ENCODE data around the gene ZNF710. TPM values are rescaled to one million over a fixed set of nuclear protein-coding genes. Genes with fewer than 3 reads are reported as not detected.

The ZNF710 gene
- total and polyA plus RNA-seq, 2 donors (not counting 3 experiments of a cell fraction or from before 2014, with no cell fraction given): 8.9 to 32.4 TPM

- no peak overlapping the region for H3K27ac ChIP-seq (ENCODE audit: insufficient read depth, low read depth, low read length)
- H3K4me3 ChIP-seq (replicated peaks in 1 of 3; ENCODE audit: insufficient read depth in 1 of 3, low read depth in 1 of 3, low read length in 3 of 3): no peak overlapping the region
- no peak overlapping the region for H3K9ac ChIP-seq (replicated peaks; ENCODE audit: extremely low read depth, insufficient read depth, low read length)
- H3K4me2 ChIP-seq (ENCODE audit: insufficient read depth, low read length): no peak overlapping the region
- dilution Hi-C loops (cut with MboI; ENCODE audit: extremely low pct_ligation_motif_present, low sequenced_read_pairs): no loop called here
- CTCF ChIA-PET: interaction anchor here (1.2 to 1.4 kb wide), 3 partner anchors 9 to 205 kb away, joined by 3 read pairs; no protein-coding TSS in a partner anchor
- H4K20me1 ChIP-seq (replicated peaks; ENCODE audit: control insufficient read depth, extremely low read depth, insufficient read depth, low read length): no peaks in the 10 kb centered on the region
- DNase-seq (ENCODE audit: low read depth, low spot score) (no peak), FAIRE-seq (no peak)
- no peak overlapping the region for H2AFZ ChIP-seq (ENCODE audit: low read depth, low read length)
- H3K9me3 ChIP-seq (replicated peaks; ENCODE audit: control insufficient read depth, insufficient read depth, low read length): no peaks in the 10 kb centered on the region
- peaks cover 0 to 33% of the 10 kb centered on the region in 2 experiments for H3K36me3 ChIP-seq (ENCODE audit: control insufficient read depth in 2 of 2, extremely low read depth in 1 of 2, insufficient read depth in 2 of 2, low read length in 2 of 2)
- no peaks in the 10 kb centered on the region for H3K27me3 ChIP-seq (ENCODE audit: control insufficient read depth in 2 of 2, insufficient read depth in 2 of 2, low read length in 2 of 2)
- no peaks in the 10 kb centered on the region for H3K4me1 ChIP-seq (ENCODE audit: control insufficient read depth, extremely low read depth, insufficient read depth, low read length)
- no TSS peak for BruUV-seq (replicated peaks)
- H3K9me1 ChIP-seq (replicated peaks; ENCODE audit: control insufficient read depth, extremely low read depth, insufficient read depth, low read length): no peaks in the 10 kb centered on the region
- POLR2A ChIA-PET: no interaction called here
- intact Hi-C loops (cut with micrococcal nuclease): no loop called here
- TF ChIP-seq JUN (IDR thresholded peaks at IDR 0.05; ENCODE audit: borderline replicate concordance, insufficient read depth, insufficient read length, low read depth): no peak
- no peak for TF ChIP-seq EZH2 (IDR thresholded peaks at IDR 0.05; ENCODE audit: borderline replicate concordance, low read depth, low read length, severe bottlenecking)
- no peak for TF ChIP-seq POLR2AphosphoS5 (IDR thresholded peaks at IDR 0.05; ENCODE audit: insufficient read depth, low read depth, low read length)
- TF ChIP-seq CTCF (IDR thresholded peaks at IDR 0.05; ENCODE audit: extremely low read depth in 1 of 2, insufficient read depth in 1 of 2, low read depth in 1 of 2, low read length in 2 of 2): no peak
- TF ChIP-seq MYC (IDR thresholded peaks at IDR 0.05; ENCODE audit: low read depth, low read length): no peak
- TF ChIP-seq POLR2A (IDR thresholded peaks at IDR 0.05; ENCODE audit: low read depth, low read length): no peak
- TF ChIP-seq FOS (IDR thresholded peaks at IDR 0.05; ENCODE audit: borderline replicate concordance, insufficient read depth, low read length): no peak
- TF ChIP-seq MAX (IDR thresholded peaks at IDR 0.05; ENCODE audit: insufficient read depth, insufficient read length): no peak
- H3K79me2 ChIP-seq (ENCODE audit: control insufficient read depth, insufficient read depth, low read length): no peaks in the 10 kb centered on the region
Measured at GRCh38 chr15:90080458-90080755, 79.3 kb downstream of the ZNF710 start.
